ENCODE results near the gene KCNQ1. TPM values are rescaled to one million over a fixed set of nuclear protein-coding genes. Genes with fewer than 3 reads are reported as not detected.

Gene KCNQ1
- total and polyA plus RNA-seq, 2 of the 13 experiments (the other 11 are each of a cell fraction or from before 2014, with no cell fraction given) = 0.02 to 0.08 TPM

GRCh38 chr11:2780850-2781407, 336.1 kb downstream of the KCNQ1 start (continued):
- TF ChIP-seq AHDC1 (CRISPR knock-in tag; IDR thresholded peaks at IDR 0.05; ENCODE audit: borderline replicate concordance) = no peak
- TF ChIP-seq ZNF773 (CRISPR knock-in tag; IDR thresholded peaks at IDR 0.05; ENCODE audit: borderline replicate concordance) = no peak
- no peak for TF ChIP-seq ZBTB44 (CRISPR knock-in tag; IDR thresholded peaks at IDR 0.05)

Measured in HepG2 (cell line).